Cardiac muscle cell (in vitro differentiated cells and primary cell): ENCODE data around the gene SH2D3C. TPM values are rescaled to one million over a fixed set of nuclear protein-coding genes. Genes with fewer than 3 reads are reported as not detected.

ENCODE experiments used
- DNase-seq, 2 donors: peaks; one replicate each; pipeline versions ENCODE4 v3.0.0 to v3.0.0-alpha.2; 2010 to 2017; ENCODE audit warnings: low read depth in 1 of 2, low spot score in 1 of 2
- H3K27ac ChIP-seq: fragments of 200-600 bp; sonication (generic); 2 replicates; pipeline ENCODE4 v1.5.1; 2016
- H3K27me3 ChIP-seq: fragments of 200-600 bp; sonication (generic); 2 replicates; pipeline ENCODE4 v1.6.0; 2016; ENCODE audit warnings: control low read depth
- H3K36me3 ChIP-seq: fragments of 200-600 bp; sonication (generic); 2 replicates; pipeline ENCODE4 v1.5.1; 2016; ENCODE audit warnings: control low read depth
- H3K4me1 ChIP-seq: fragments of 200-600 bp; sonication (generic); 2 replicates; pipeline ENCODE4 v1.8.1; 2017; ENCODE audit warnings: low read depth, mild to moderate bottlenecking, mixed run types
- H3K4me3 ChIP-seq: fragments of 200-600 bp; sonication (generic); 2 replicates; pipeline ENCODE4 v1.5.1; 2016; ENCODE audit warnings: mild to moderate bottlenecking
- H3K9me3 ChIP-seq: fragments of 200-600 bp; sonication (generic); 2 replicates; pipeline ENCODE4 v1.5.1; 2017; ENCODE audit warnings: low read depth, mild to moderate bottlenecking, control low read depth
- polyA plus RNA-seq: library from polyadenylated mRNA; unstranded; fragments of >200 nt; fragmentation: Nextera tagmentation; extraction: Ambion mirVana; gene quantifications from 2 replicates; pipeline ENCODE4 v1.2.1, GENCODE V29; 2016
- total RNA-seq: library from RNA; depleted of rRNA; stranded (reverse); fragments of >200 nt; gene quantifications from 2 replicates; pipeline ENCODE4 v1.2.3, GENCODE V29; 2016
- TF ChIP-seq, protein P1 (sequence below): IDR thresholded peaks from 2 replicates; pipeline ENCODE4 v1.5.1; 2012; ENCODE audit warnings: low read depth, mild to moderate bottlenecking, low read length

The SH2D3C gene
- total and polyA plus RNA-seq, 2 experiments from 2014 or later, result 3.7 to 9.9 TPM

GRCh38 chr9:127753622-127754021, 24.8 kb downstream of the SH2D3C start:
- Histone ChIP-seq H3K4me1 (no peaks in the 10 kb centered on the region), H3K4me3 (no peak overlapping the region), H3K27me3 (peaks cover 58% of the 10 kb centered on the region), H3K9me3 (no peaks in the 10 kb centered on the region), H3K27ac (no peak overlapping the region), H3K36me3 (no peaks in the 10 kb centered on the region)
- DNase-seq, result no peak
- TF ChIP-seq, protein P1, sequence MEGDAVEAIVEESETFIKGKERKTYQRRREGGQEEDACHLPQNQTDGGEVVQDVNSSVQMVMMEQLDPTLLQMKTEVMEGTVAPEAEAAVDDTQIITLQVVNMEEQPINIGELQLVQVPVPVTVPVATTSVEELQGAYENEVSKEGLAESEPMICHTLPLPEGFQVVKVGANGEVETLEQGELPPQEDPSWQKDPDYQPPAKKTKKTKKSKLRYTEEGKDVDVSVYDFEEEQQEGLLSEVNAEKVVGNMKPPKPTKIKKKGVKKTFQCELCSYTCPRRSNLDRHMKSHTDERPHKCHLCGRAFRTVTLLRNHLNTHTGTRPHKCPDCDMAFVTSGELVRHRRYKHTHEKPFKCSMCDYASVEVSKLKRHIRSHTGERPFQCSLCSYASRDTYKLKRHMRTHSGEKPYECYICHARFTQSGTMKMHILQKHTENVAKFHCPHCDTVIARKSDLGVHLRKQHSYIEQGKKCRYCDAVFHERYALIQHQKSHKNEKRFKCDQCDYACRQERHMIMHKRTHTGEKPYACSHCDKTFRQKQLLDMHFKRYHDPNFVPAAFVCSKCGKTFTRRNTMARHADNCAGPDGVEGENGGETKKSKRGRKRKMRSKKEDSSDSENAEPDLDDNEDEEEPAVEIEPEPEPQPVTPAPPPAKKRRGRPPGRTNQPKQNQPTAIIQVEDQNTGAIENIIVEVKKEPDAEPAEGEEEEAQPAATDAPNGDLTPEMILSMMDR, result no peak

GRCh38 chr9:127753148-127753547, 25.3 kb downstream of the SH2D3C start:
- Histone ChIP-seq H3K4me3 (no peak overlapping the region), H3K4me1 (no peaks in the 10 kb centered on the region), H3K36me3 (no peaks in the 10 kb centered on the region), H3K9me3 (no peaks in the 10 kb centered on the region), H3K27ac (no peak overlapping the region), H3K27me3 (peaks cover 58% of the 10 kb centered on the region)
- TF ChIP-seq, protein P1, result no peak
- no peak for DNase-seq

GRCh38 chr9:127751269-127752054, 27.0 kb downstream of the SH2D3C start:
- no peaks in the 10 kb centered on the region for H3K4me1 ChIP-seq
- TF ChIP-seq, protein P1, result no peak
- no peak overlapping the region for H3K4me3 ChIP-seq
- no peaks in the 10 kb centered on the region for H3K36me3 ChIP-seq
- H3K27ac ChIP-seq, result no peak overlapping the region
- peak; percentile 27 to 76 for DNase-seq
- H3K9me3 ChIP-seq, result no peaks in the 10 kb centered on the region
- peaks cover 53% of the 10 kb centered on the region for H3K27me3 ChIP-seq

DNA sequence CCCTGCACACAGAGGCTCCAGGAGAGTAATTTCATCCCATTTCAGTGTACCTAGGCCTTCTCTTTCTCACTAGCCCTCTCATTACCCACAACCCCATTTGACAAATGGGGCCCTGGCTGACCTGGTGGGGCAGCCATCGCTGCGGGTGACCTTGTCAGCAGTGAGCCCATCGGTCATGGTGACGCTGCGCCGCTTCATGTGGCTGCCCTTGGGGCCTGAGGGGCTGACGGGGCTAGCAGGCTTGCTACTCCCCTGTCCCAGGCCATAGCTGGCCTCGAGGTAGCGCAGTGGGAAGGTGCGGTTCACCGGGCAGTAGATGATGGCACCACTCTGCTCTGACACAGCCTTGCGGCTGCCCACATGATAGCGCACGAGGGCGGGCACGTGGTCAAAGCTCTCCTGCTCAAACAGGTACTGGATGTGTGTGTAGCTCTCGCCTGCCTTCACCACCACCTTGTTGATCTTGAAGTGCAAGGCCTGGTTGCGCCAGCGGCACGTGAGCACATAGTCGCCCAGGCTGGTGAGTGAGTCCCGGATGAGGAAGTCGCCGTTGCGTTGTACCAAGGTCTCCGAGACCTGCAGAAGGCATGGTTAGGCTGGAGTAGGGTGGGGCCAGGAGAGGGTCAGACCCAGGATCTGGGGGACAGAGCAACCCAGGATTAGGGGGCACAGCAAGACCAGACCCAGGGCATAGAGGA, 29.2 kb downstream of the SH2D3C start:
- TF ChIP-seq, protein P1, result no peak

DNA sequence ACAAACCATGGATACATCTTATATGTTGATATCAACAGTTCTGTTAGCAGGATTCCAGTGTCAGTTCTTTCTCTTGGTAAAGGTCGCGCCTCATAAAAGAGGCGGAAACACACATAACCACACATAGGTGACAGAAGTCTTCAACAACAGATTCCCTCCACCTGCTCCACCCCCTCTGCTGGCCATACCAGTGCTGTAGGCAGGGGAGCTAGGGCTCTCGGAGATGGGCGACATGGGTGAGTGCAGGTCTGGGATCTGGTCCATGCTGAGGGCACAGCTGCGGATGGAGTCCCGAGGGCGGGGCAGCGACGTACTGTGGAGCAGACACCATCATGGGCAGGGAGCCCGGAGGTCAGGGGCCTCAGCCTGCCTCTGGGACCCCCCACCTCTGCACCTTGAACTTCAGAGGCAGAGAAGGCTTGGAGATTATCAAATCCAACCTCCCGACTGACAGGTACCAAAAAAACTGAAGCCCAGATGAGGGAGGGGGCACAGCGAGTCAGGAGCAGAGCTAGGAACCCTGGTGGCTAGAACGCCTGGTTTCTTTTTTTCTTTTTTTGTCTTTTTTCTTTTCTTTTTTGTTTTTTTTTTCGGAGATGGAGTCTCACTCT, 31.4 kb downstream of the SH2D3C start:
- no peak for DNase-seq
- Histone ChIP-seq H3K36me3 (no peaks in the 10 kb centered on the region), H3K4me3 (no peak overlapping the region), H3K27ac (no peak overlapping the region), H3K9me3 (no peaks in the 10 kb centered on the region), H3K27me3 (peaks cover 9% of the 10 kb centered on the region), H3K4me1 (peaks cover 4% of the 10 kb centered on the region)
- TF ChIP-seq, protein P1, result no peak

More for the DNA sequence above, 29.2 kb downstream of the SH2D3C start:
- Histone ChIP-seq H3K4me3 (no peak overlapping the region), H3K9me3 (no peaks in the 10 kb centered on the region), H3K27me3 (peaks cover 31% of the 10 kb centered on the region), H3K36me3 (no peaks in the 10 kb centered on the region), H3K27ac (no peak overlapping the region), H3K4me1 (no peaks in the 10 kb centered on the region)
- no peak for DNase-seq
